Lower lobe of right lung (tissue), 2 donors: ENCODE data around the gene ATXN7L2. TPM values are rescaled to one million over a fixed set of nuclear protein-coding genes. Genes with fewer than 3 reads are reported as not detected.

Experiments used
- ATAC-seq, 2 donors: fragments of 200-7000 bp; cut with Tn5 transposase; one replicate each; pipeline ENCODE4 v1.9.1; 2020 to 2022; ENCODE audit warnings: mild to moderate bottlenecking in 2 of 2, moderate library complexity in 2 of 2
- DNase-seq: peaks from one replicate; pipeline ENCODE4 v3.0.0-alpha.2; 2020
- H3K27ac ChIP-seq: fragments of 200-600 bp; one replicate; pipeline ENCODE4 v1.8.0; 2022
- H3K27me3 ChIP-seq: fragments of 200-600 bp; one replicate; pipeline ENCODE4 v1.8.0; 2022; ENCODE audit warnings: low read depth
- H3K36me3 ChIP-seq: fragments of 200-600 bp; one replicate; pipeline ENCODE4 v1.8.0; 2022; ENCODE audit warnings: mild to moderate bottlenecking
- H3K4me1 ChIP-seq: fragments of 200-600 bp; one replicate; pipeline ENCODE4 v1.8.0; 2022
- H3K4me3 ChIP-seq: fragments of 200-600 bp; one replicate; pipeline ENCODE4 v1.8.0; 2022; ENCODE audit warnings: mild to moderate bottlenecking
- H3K9me3 ChIP-seq: fragments of 200-600 bp; one replicate; pipeline ENCODE4 v1.8.0; 2022
- CTCF ChIP-seq: fragments of 200-600 bp; IDR thresholded peaks from one replicate; pipeline ENCODE4 v1.8.0; 2022; ENCODE audit warnings: antibody characterized with exemption, mild to moderate bottlenecking
- intact Hi-C: fragments of 100-400 bp; cut with DNase I; formaldehyde crosslinking; loops from one replicate; pipeline ENCODE4 v1.11.0; 2022
- total RNA-seq: library from RNA; stranded (reverse); fragmentation: NEBNext Ultra II Directional; extraction: Animal tissue kit (Norgen Biotek cat#: 25700); gene quantifications from one replicate; pipeline ENCODE4 v1.2.1, GENCODE V29; 2021
- donor health status: DM: no; HTN: yes; CAD: no; lungs with severe emphysema.

The ATXN7L2 gene
- total RNA-seq, 1 donor from 2014 or later: 3.8 TPM

- Histone ChIP-seq H3K4me3 (no peak overlapping the region), H3K27me3 (peaks cover 9% of the 10 kb centered on the region), H3K9me3 (no peaks in the 10 kb centered on the region), H3K36me3 (no peaks in the 10 kb centered on the region), H3K27ac (no peak overlapping the region), H3K4me1 (peaks cover under 1% of the 10 kb centered on the region)
- DNase-seq (no peak), ATAC-seq (peak in 1 of 2 donors; percentile 32)
- TF ChIP-seq CTCF: no peak
- intact Hi-C loops: no loop called here
These were observed 5.9 kb upstream of the ATXN7L2 start for GRCh38 chr1:109477821-109478220.

- ATAC-seq (no peak), DNase-seq (no peak)
- no peaks in the 10 kb centered on the region for H3K36me3 ChIP-seq
- intact Hi-C loops: no loop called here
- H3K9me3 ChIP-seq: no peaks in the 10 kb centered on the region
- peaks cover 3% of the 10 kb centered on the region for H3K27me3 ChIP-seq
- no peak for TF ChIP-seq CTCF
- H3K4me1 ChIP-seq: peaks cover 7% of the 10 kb centered on the region
- no peak overlapping the region for H3K27ac ChIP-seq
- no peak overlapping the region for H3K4me3 ChIP-seq
These were observed 4.9 kb upstream of the ATXN7L2 start for GRCh38 chr1:109478806-109479205.

- H3K9me3 ChIP-seq: no peaks in the 10 kb centered on the region
- DNase-seq: no peak
- ATAC-seq: no peak
These were observed 4.4 kb upstream of the ATXN7L2 start for GRCh38 chr1:109479311-109479710.

GRCh38 chr1:109479901-109480300 is 3.8 kb upstream of the ATXN7L2 start:
- H3K27me3 ChIP-seq: peaks cover 3% of the 10 kb centered on the region
- H3K9me3 ChIP-seq: no peaks in the 10 kb centered on the region
- TF ChIP-seq CTCF: no peak
- no peak overlapping the region for H3K4me3 ChIP-seq
- intact Hi-C loops: no loop called here
- H3K36me3 ChIP-seq: no peaks in the 10 kb centered on the region
- DNase-seq (no peak), ATAC-seq (no peak)
- no peak overlapping the region for H3K27ac ChIP-seq
- H3K4me1 ChIP-seq: peaks cover 14% of the 10 kb centered on the region

More at GRCh38 chr1:109479311-109479710, 4.4 kb upstream of the ATXN7L2 start:
- Histone ChIP-seq H3K27me3 (peaks cover 3% of the 10 kb centered on the region), H3K36me3 (no peaks in the 10 kb centered on the region), H3K4me3 (no peak overlapping the region), H3K27ac (no peak overlapping the region), H3K4me1 (peaks cover 8% of the 10 kb centered on the region)
- intact Hi-C loops: no loop called here
- TF ChIP-seq CTCF: no peak

- H3K4me1 ChIP-seq: peaks cover 14% of the 10 kb centered on the region
- DNase-seq (no peak), ATAC-seq (no peak)
- no peak for TF ChIP-seq CTCF
- H3K9me3 ChIP-seq: no peaks in the 10 kb centered on the region
- H3K27ac ChIP-seq: no peak overlapping the region
- intact Hi-C loops: no loop called here
- H3K4me3 ChIP-seq: no peak overlapping the region
- no peaks in the 10 kb centered on the region for H3K36me3 ChIP-seq
- peaks cover 3% of the 10 kb centered on the region for H3K27me3 ChIP-seq
These were observed 2.1 kb upstream of the ATXN7L2 start for GRCh38 chr1:109481646-109482045.

GRCh38 chr1:109482242-109482641 is 1.5 kb upstream of the ATXN7L2 start:
- Histone ChIP-seq H3K27ac (no peak overlapping the region), H3K9me3 (no peaks in the 10 kb centered on the region), H3K4me1 (peaks cover 14% of the 10 kb centered on the region), H3K36me3 (no peaks in the 10 kb centered on the region), H3K4me3 (no peak overlapping the region), H3K27me3 (peaks cover 3% of the 10 kb centered on the region)
- intact Hi-C loops: no loop called here
- TF ChIP-seq CTCF: no peak
- DNase-seq: no peak
- ATAC-seq: no peak
